SJSA1 (cell line): ENCODE results near the gene HBG1. TPM values are rescaled to one million over a fixed set of nuclear protein-coding genes. Genes with fewer than 3 reads are reported as not detected.

ENCODE experiments used
- DNase-seq, 2 experiments: peaks; one replicate each; pipeline ENCODE4 v3.0.0-alpha.2; 2015 to 2020; ENCODE audit warnings: low spot score in 2 of 2, low read depth in 1 of 2
- H3K27ac ChIP-seq: fragments of 250-450 bp; sonication (Bioruptor Pico); 2 replicates; pipeline ENCODE4 v1.5.1; 2020; ENCODE audit warnings: mild to moderate bottlenecking, moderate library complexity
- H3K27me3 ChIP-seq: fragments of 250-450 bp; sonication (Bioruptor Pico); replicated peaks from 2 replicates; pipeline ENCODE4 v1.5.1; 2020; ENCODE audit warnings: mild to moderate bottlenecking, moderate library complexity
- H3K36me3 ChIP-seq: fragments of 250-450 bp; sonication (Bioruptor Pico); 2 replicates; pipeline ENCODE4 v1.5.1; 2020; ENCODE audit warnings: mild to moderate bottlenecking
- H3K4me1 ChIP-seq: fragments of 250-450 bp; sonication (Bioruptor Pico); replicated peaks from 2 replicates; pipeline ENCODE4 v1.6.1; 2021; ENCODE audit warnings: mild to moderate bottlenecking
- H3K4me3 ChIP-seq: fragments of 250-450 bp; sonication (Bioruptor Pico); 2 replicates; pipeline ENCODE4 v1.5.1; 2020; ENCODE audit warnings: mild to moderate bottlenecking
- H3K9me3 ChIP-seq: fragments of 250-450 bp; sonication (Bioruptor Pico); replicated peaks from 2 replicates; pipeline ENCODE4 v1.5.1; 2020; ENCODE audit warnings: mild to moderate bottlenecking
- total RNA-seq: library from RNA; depleted of rRNA; stranded (reverse); fragments of >200 nt; shearing (Covaris generic); gene quantifications from 2 replicates; pipeline ENCODE4 v1.2.3, GENCODE V29; 2014

The HBG1 gene
- total RNA-seq, 1 experiment from 2014 or later = not detected

- Histone ChIP-seq H3K36me3 (no peaks in the 10 kb centered on the region), H3K9me3 (no peaks in the 10 kb centered on the region), H3K27ac (no peak within 1 kb of the TSS), H3K4me3 (no peak within 1 kb of the TSS), H3K4me1 (no peaks in the 10 kb centered on the region), H3K27me3 (peaks cover 6% of the 10 kb centered on the region; the same call in 1 of the 2 replicates)
- DNase-seq = no peak
These were observed 15.2 kb downstream of the HBG1 start, which contains the start of gene HBD for GRCh38 chr11:5234381-5234834. Gene HBD (minus strand): TSS chr11:5234483. CDS start chr11:5234433, 50 bp downstream.

GRCh38 chr11:5233307-5233706 lies 16.4 kb downstream of the HBG1 start:
- no peaks in the 10 kb centered on the region for H3K9me3 ChIP-seq
- H3K27ac ChIP-seq = no peak overlapping the region
- no peaks in the 10 kb centered on the region for H3K4me1 ChIP-seq
- H3K4me3 ChIP-seq = no peak overlapping the region
- no peaks in the 10 kb centered on the region for H3K36me3 ChIP-seq
- H3K27me3 ChIP-seq = peaks cover 6% of the 10 kb centered on the region; the same call in 1 of the 2 replicates
- no peak for DNase-seq

- Histone ChIP-seq H3K4me3 (no peak overlapping the region), H3K27ac (no peak overlapping the region), H3K9me3 (no peaks in the 10 kb centered on the region), H3K36me3 (no peaks in the 10 kb centered on the region), H3K27me3 (peaks cover 6% of the 10 kb centered on the region; the same call in 1 of the 2 replicates), H3K4me1 (no peaks in the 10 kb centered on the region)
- no peak for DNase-seq
These were observed 16.8 kb downstream of the HBG1 start for GRCh38 chr11:5232821-5233220.

- Histone ChIP-seq H3K9me3 (no peaks in the 10 kb centered on the region), H3K4me3 (no peak overlapping the region), H3K36me3 (no peaks in the 10 kb centered on the region), H3K27ac (no peak overlapping the region), H3K27me3 (peaks cover 6% of the 10 kb centered on the region; the same call in 1 of the 2 replicates), H3K4me1 (no peaks in the 10 kb centered on the region)
- no peak for DNase-seq
These were observed 17.5 kb downstream of the HBG1 start for GRCh38 chr11:5232176-5232575.

- Histone ChIP-seq H3K36me3 (no peaks in the 10 kb centered on the region), H3K27me3 (peaks cover 6% of the 10 kb centered on the region; the same call in 1 of the 2 replicates), H3K27ac (no peak overlapping the region), H3K4me3 (no peak overlapping the region), H3K4me1 (no peaks in the 10 kb centered on the region), H3K9me3 (no peaks in the 10 kb centered on the region)
- DNase-seq = no peak
These were observed 18.5 kb downstream of the HBG1 start for GRCh38 chr11:5231111-5231510.

- Histone ChIP-seq H3K4me3 (no peak overlapping the region), H3K27ac (no peak overlapping the region), H3K4me1 (no peaks in the 10 kb centered on the region), H3K36me3 (no peaks in the 10 kb centered on the region), H3K9me3 (no peaks in the 10 kb centered on the region), H3K27me3 (peaks cover 3% of the 10 kb centered on the region)
- no peak for DNase-seq
These were observed 19.4 kb downstream of the HBG1 start for GRCh38 chr11:5230266-5230665.

- DNase-seq = no peak
- no peaks in the 10 kb centered on the region for H3K4me1 ChIP-seq
- H3K4me3 ChIP-seq = no peak overlapping the region
- no peaks in the 10 kb centered on the region for H3K36me3 ChIP-seq
- no peaks in the 10 kb centered on the region for H3K9me3 ChIP-seq
- H3K27ac ChIP-seq = no peak overlapping the region
- H3K27me3 ChIP-seq = peaks cover 3% of the 10 kb centered on the region
These were observed 19.9 kb downstream of the HBG1 start for GRCh38 chr11:5229796-5230195.

- Histone ChIP-seq H3K27ac (no peak overlapping the region), H3K27me3 (no peaks in the 10 kb centered on the region; the same call in 1 of the 2 replicates), H3K36me3 (no peaks in the 10 kb centered on the region), H3K4me1 (no peaks in the 10 kb centered on the region), H3K9me3 (no peaks in the 10 kb centered on the region), H3K4me3 (no peak overlapping the region)
- no peak for DNase-seq
These were observed 20.3 kb downstream of the HBG1 start for GRCh38 chr11:5229356-5229755.

- Histone ChIP-seq H3K4me3 (no peak overlapping the region), H3K36me3 (no peaks in the 10 kb centered on the region), H3K27ac (no peak overlapping the region), H3K27me3 (peaks cover 3% of the 10 kb centered on the region; the same call in 1 of the 2 replicates), H3K4me1 (no peaks in the 10 kb centered on the region), H3K9me3 (no peaks in the 10 kb centered on the region)
- DNase-seq = no peak
These were observed 21.5 kb downstream of the HBG1 start for GRCh38 chr11:5228124-5228523.

- no peak overlapping the region for H3K4me3 ChIP-seq
- no peaks in the 10 kb centered on the region for H3K36me3 ChIP-seq
- no peak overlapping the region for H3K27ac ChIP-seq
- no peaks in the 10 kb centered on the region for H3K4me1 ChIP-seq
- H3K27me3 ChIP-seq = peaks cover 3% of the 10 kb centered on the region; the same call in 1 of the 2 replicates
- no peak for DNase-seq
- H3K9me3 ChIP-seq = no peaks in the 10 kb centered on the region
These were observed 22.0 kb downstream of the HBG1 start for GRCh38 chr11:5227681-5228080.

- H3K4me1 ChIP-seq = no peaks in the 10 kb centered on the region
- no peak for DNase-seq
- H3K9me3 ChIP-seq = no peaks in the 10 kb centered on the region
- H3K27ac ChIP-seq = no peak within 1 kb of the TSS
- no peak within 1 kb of the TSS for H3K4me3 ChIP-seq
- no peaks in the 10 kb centered on the region for H3K36me3 ChIP-seq
- H3K27me3 ChIP-seq = peaks cover 3% of the 10 kb centered on the region; the same call in 1 of the 2 replicates
These were observed 22.8 kb downstream of the HBG1 start, which contains the start of gene HBB for GRCh38 chr11:5226732-5227310. Gene HBB (minus strand): TSS chr11:5227071. CDS start chr11:5227021, 50 bp downstream.

- Histone ChIP-seq H3K4me3 (no peak overlapping the region), H3K4me1 (no peaks in the 10 kb centered on the region), H3K27me3 (peaks cover 3% of the 10 kb centered on the region; the same call in 1 of the 2 replicates), H3K9me3 (no peaks in the 10 kb centered on the region), H3K27ac (no peak overlapping the region), H3K36me3 (no peaks in the 10 kb centered on the region)
- DNase-seq = no peak
These were observed 24.2 kb downstream of the HBG1 start for GRCh38 chr11:5225480-5225871.

GRCh38 chr11:5224538-5225479 lies 24.8 kb downstream of the HBG1 start:
- peaks cover 3% of the 10 kb centered on the region; the same call in 1 of the 2 replicates for H3K27me3 ChIP-seq
- no peak overlapping the region for H3K4me3 ChIP-seq
- H3K36me3 ChIP-seq = no peaks in the 10 kb centered on the region
- H3K4me1 ChIP-seq = no peaks in the 10 kb centered on the region
- H3K9me3 ChIP-seq = no peaks in the 10 kb centered on the region
- no peak overlapping the region for H3K27ac ChIP-seq
- no peak for DNase-seq

- DNase-seq = no peak
- no peak overlapping the region for H3K4me3 ChIP-seq
- no peaks in the 10 kb centered on the region for H3K36me3 ChIP-seq
- peaks cover 3% of the 10 kb centered on the region; the same call in 1 of the 2 replicates for H3K27me3 ChIP-seq
- no peaks in the 10 kb centered on the region for H3K9me3 ChIP-seq
- H3K27ac ChIP-seq = no peak overlapping the region
- H3K4me1 ChIP-seq = no peaks in the 10 kb centered on the region
These were observed 26.0 kb downstream of the HBG1 start for GRCh38 chr11:5223686-5224085.
